NCI-H2196 treated with DMSO at 0.1 percent for 48 hours (cell line): ENCODE data around the gene IGF1R.
"Not testable (repeated sequence)": the region's sequence is repeated elsewhere in the genome, so short reads cannot be mapped to it uniquely, and the experiment has no call there.

Experiments used
- DNase-seq: peaks from one replicate; lab custom pipeline; 2025; ENCODE audit not compliant: unreplicated experiment; lab: John Stamatoyannopoulos, UW

IGF1R gene

DNA sequence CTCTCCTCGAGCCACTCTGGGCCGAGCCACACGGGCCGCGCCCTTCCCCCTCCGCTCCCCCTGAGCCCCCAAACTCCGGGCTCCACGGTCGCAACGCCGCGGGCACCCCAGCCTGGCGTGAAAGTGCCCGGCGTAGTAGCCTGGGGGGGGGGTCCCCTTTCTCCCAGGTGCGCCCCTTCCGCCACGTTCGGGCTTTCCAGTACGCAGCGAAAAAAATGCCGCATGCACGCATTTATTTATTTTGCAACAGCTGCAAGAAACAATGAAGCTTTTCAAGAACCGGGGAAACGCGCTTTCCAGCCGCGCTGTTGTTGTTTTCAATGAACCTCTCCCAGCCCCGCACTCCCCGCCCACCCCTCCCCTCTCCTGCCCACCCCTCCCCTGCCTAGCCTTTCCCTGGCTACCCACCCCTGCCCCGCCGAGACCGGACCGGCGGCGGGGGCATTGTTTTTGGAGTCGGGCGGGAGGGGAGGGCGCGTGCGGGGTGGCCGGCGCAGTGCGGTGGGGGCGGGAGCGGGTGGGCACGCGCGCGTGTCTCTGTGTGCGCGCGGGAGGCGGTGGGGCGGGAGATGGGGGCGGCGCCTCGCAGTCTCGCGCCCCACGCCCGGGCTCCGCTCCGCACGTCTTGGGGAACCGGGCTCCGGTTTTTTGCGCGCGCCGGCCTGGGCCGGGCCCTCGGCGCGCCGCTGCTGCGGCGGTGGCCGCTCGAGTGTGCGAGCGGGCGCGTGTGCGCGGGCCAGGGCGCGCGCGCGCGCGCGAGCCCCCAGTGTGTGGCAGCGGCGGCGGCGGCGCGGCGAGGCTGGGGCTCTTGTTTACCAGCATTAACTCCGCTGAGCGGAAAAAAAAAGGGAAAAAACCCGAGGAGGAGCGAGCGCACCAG is at the start of gene IGF1R:
IGF1R (plus strand) TSS at position 766 of the 880 bp plus-strand sequence. CDS start 1,043 bp downstream, outside the sequence.
- peak; percentile 56 for DNase-seq

GRCh38 chr15:98599909-98600691 is 48.2 kb upstream of the IGF1R start:
- no peak for DNase-seq

- DNase-seq: no peak
Measured at GRCh38 chr15:98604983-98605382, 43.4 kb upstream of the IGF1R start.

DNA sequence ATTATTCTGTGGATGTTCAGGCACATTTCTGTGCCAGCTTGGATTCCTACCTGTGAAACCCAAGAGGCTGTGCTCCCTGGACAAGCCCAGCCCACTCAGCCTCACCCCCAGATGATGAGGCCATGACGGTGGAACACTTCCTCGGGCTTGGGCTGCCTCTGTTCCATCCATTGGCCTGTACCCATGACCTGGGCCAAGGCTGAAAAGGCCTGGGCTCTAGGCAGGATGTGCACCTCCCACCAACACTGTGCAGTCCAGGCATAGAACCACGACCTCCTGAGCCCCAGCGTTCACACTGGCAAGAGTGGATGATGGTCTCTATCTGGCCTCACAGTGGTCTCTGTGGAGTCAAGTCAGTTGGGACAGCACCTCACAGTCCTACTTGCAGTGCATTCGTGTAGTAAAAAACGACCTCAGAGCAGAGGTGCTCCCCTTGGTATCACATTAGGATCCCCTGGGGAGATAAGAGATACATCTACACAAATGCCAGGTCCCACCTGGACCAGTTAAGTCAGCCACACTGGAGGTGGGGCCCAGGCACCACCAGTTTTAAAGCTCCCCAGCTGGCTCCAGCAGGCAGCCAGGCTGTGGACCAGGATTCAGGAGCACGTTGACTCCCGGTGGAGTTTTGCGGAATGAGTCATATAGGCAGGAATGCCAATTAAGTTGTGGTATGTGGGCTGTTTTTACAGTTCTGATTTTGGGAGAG is 39.0 kb upstream of the IGF1R start:
- DNase-seq: no peak

DNA sequence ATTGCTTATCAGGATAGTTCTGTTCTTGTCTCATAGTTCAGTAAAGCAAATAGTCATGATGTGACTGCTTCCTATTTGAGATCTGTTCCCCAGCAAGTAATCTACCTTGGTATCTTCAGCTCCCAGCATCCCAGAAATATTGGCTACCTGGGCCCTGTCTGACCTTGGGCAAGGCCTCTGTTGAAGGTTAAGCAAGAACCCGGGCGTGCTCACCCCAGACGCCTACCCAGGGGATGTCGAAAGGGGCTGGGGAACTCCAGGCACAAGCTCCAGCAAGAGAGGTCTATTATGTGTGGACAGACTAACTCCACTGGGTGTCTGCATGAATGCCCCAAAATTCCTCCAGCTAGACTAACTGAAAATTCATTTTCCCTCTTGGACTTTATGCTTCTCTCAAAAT is 37.3 kb upstream of the IGF1R start:
- no peak for DNase-seq

DNA sequence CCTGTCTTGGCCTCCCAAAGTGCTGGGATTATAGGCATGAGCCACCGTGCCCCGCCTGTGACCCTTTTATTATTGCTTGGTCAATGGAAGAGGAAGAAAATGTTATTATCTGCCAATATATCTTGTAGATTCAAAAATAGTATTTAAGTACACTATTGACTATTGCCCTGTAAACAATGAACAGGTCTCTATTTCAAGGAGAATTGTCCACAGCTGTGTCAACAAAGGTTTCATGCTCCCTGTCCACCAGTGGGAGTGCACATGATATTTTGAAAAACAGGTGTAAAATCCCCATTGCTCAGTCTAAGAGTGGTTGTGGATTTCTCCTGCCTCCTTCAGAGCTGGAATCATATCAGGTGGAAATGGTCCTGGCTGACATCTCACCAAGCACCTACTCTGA is 36.5 kb upstream of the IGF1R start:
- peak; percentile 7 for DNase-seq

DNA sequence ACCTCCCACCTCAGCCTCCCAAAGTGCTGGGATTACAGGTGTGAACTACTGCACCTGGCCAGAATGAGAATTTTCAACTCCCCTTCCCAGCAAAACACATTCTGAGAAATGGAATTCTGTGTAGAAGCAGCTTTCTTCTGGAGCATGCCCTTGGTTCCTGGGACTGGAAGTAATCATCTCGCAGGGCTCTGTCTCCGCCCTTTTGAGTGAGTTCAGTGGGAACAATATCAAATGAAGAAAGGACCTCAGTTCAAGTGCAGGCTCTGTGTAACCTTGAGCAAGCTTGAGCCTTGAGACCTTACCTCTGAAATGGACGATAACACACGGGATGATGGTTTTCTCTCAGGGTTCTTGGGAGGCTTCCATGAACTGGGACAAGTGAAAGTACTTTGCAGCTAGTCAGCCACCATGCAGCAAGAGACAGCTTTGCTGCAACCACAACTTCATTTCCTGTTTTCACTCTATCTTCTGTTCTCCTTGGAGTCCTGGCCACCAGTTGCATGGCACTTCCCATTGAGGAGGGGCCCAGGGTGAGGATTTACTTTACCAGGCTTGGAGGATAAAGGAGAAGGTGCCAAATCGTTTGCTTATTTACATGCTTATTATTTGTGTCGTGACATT is 35.7 kb upstream of the IGF1R start:
- no peak for DNase-seq

DNA sequence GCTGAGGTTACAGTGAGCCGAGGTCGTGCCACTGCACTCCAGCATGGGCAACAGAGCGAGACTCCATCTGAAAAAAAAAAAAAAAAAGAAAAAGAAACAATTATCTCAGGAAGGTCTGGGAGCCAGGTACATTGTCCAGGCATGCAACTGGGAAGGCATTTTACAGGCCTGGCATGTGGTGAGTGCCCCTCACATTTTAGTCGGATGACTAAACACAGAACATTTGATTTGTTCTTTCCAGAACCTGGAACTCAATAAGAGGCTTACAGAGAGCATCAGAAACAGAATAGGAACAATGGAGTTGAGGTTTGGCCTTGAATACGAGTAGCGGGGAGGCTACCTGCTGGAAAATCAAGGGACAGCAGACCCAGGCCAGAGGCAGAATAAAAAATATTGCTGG is 33.7 kb upstream of the IGF1R start:
- no peak for DNase-seq

DNA sequence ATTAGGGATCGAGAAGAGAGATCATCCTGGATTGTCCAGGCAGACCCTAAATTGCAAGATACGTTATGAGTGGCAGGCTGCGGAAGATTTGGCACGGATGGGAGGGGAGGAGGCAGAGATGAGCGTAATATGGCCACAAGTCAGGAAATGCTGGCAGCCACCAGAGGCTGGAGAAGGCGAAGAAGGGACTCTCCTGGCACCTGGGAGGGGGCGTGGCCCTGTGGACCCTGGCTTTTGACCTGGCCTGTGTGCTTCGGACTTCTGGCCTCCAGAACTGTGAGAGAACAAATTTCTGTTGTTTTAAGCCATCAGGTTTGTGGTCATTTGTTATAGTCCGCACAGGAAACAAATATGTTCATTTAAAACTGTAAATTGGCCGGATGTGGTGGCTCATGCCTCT is 31.9 kb upstream of the IGF1R start:
- no peak for DNase-seq

- no peak for DNase-seq
Measured at GRCh38 chr15:98617328-98617980, 30.9 kb upstream of the IGF1R start.

DNA sequence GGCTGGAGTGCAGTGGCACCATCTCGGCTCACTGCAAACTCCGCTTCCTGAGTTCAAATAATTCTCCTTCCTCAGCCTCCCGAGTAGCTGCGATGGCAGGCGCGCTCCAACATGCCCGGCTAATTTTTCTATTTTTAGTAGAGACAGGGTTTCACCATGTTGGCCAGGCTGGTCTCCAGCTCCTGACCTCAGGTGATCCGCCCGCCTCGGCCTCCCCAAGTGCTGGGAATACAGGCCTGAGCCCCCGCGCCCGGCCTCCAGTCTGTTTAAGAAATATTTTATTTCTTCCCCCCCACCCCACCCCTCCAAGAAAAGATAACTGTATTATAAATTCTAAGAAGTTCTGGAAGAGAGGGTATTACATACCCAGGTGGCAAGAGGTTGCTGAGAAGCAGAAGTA is 29.8 kb upstream of the IGF1R start:
- not testable (repeated sequence) for DNase-seq

DNA sequence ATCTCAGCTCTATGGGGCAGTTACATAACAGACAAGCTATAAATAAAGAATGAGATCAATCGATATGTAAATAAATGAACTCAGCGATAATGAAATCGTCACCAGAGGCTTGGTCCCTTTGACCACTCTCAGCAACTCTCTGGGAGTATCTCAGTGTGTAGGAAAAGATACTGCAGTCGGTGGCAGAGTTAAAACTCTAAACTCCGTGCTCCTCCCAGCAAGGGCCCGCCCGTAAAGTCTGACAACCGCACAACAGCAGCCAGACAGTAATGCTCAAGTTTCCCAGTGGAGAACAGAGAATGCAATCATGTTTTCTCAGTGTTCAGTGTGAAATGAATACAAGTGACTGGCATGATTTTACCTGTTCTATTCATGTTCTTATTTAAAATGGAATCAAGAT is 28.3 kb upstream of the IGF1R start:
- DNase-seq: no peak

DNA sequence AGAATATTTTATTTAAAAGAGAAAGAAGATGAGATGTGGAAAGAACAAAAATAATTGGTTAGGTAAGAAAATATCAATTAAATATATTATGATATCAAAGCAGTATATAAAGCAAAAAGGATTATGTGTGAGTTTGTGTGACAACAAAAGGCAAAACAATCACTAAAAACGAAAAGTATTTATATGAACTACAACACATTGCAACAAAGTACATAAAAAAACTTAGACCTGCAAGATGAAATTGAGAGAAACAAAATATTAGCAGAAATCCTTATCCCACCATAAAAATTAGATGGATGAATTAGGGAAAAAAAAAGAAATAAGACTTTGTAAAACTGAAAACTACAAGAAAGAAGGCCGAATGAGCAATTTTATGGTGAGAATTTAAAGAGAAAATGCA is 27.3 kb upstream of the IGF1R start:
- no peak for DNase-seq

DNA sequence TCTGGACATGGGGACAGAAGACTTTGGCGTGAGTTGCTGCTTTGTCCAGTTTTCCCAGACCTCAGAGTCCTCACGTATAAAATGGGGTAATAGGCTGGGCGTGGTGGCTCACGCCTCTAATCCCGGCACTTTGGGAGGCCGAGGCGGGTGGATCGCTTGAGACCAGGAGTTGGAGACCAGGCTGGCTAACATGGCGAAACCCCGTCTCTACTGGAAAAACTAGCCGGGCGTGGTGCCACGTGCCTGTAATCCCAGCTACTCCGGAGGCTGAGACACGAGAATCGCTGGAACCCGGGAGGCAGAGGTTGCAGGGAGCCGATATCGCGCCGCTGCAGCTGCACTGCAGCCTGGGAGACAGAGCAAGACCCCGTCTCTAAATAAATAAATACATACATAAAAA is 22.7 kb upstream of the IGF1R start:
- DNase-seq: no peak

- DNase-seq: no peak
Measured at GRCh38 chr15:98626153-98626552, 22.2 kb upstream of the IGF1R start.

DNA sequence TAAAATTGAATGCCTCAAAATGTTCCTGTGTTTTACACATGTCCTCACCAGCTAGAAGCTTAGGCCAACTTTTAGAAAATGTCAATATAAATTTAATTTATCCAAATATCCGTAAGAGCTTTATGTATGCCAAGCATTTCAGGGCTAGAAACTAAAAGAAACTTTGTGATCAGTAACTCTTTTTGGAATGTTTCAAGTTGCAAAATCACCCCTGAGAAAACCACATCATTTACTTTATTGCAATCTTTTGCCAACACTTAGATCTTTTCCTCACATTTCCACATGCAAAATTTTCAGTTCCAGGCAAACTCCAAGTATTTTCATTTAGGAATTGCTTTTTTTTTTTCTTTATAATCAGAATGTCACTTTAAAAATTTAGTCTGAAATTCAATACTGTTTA is 20.1 kb upstream of the IGF1R start:
- no peak for DNase-seq

DNA sequence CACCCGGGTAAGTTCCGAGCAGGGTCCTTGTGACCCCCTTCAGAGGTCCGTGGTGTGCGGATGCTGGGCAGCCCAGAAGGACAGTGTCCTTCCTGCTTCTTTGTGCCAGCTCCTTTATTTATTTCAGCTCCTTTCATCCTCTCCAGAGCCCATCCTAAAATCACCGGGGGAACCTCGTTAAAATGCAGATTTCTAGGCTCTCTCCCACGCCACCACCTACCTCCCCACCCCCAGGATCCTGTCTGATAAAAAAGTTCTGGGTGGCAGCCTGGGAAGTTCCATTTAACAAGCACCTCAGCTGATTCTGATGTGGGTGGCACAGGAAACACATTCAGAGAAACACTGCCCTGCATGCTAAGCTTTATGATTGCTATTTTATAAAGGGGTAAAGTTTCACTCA is 12.5 kb upstream of the IGF1R start:
- DNase-seq: no peak

DNA sequence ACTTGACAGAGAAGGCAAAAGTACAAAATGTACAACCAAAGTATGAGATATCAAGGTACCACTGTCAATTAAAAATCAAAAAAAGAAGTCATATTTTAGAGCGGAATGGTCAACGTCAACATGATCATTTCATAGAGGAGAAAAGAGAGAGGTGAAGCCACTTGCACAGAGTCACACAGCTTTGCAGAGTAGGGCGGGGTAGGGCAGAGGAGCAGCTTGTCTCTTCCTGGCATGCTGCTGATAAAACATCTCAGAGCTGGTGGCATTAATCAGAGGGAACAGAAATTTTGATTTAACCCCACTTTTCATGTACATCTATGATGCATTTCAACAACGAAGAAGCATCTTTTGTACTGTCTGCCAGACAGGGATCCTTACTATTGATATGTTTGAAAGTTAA is 5.2 kb upstream of the IGF1R start:
- no peak for DNase-seq

GRCh38 chr15:98646546-98647025 is 1.8 kb upstream of the IGF1R start:
- DNase-seq: no peak

DNA sequence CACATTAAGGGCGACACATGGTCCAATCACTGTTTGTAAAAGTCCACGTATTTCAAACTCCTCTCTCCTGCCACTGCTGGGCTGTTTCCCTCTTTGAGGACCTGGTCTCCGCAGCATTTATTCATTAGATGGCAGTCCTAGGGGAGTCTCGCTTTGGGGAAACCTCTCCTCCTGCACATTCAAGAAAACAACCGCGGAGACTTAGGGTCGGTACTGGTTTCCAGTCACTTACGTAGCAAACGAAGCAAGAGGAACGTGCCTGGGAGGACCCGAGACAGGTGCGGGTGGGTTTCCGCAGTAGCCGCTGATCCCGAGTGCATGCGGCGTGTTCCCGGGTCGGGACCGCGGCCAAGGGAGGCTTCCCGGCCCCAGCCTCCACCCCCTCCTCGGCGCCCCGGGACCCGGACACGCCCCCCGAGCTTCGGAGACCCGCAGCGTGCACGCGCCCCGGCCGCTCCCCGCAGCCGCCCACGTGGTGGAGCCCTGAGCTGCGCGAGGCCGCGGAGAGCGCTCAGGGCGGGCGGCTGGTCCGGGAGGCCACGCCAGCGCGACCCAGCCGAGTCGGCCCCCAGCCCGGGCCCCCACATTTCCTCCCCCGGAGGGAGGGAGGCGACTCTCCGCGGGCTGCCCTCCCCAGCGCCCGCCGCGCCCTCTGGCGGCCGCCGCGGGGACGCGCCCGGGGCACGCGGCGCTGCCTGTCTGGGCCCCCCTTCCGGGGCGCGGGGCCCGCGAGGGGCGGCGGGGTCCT is 1.1 kb upstream of the IGF1R start:
- DNase-seq: peak; percentile 24
